HG03108 (cell line): ENCODE results near the gene ZCWPW2.

ENCODE experiments used
- ATAC-seq: cut with Tn5 transposase; IDR thresholded peaks from one replicate; pipeline ENCODE4 v1.9.1; 2021; ENCODE audit warnings: moderate library complexity; ENCODE audit not compliant: unreplicated experiment

ZCWPW2 gene

GRCh38 chr3:28349469-28350000 is 1.0 kb downstream of the ZCWPW2 start:
- no peak for ATAC-seq

- no peak for ATAC-seq
Observed at GRCh38 chr3:28376424-28376823, 27.9 kb downstream of the ZCWPW2 start.

GRCh38 chr3:28386049-28386448 is 37.5 kb downstream of the ZCWPW2 start:
- ATAC-seq: no peak

- no peak for ATAC-seq
Observed at GRCh38 chr3:28388978-28389377, 40.5 kb downstream of the ZCWPW2 start.

- no peak for ATAC-seq
Observed at GRCh38 chr3:28399206-28399605, 50.7 kb downstream of the ZCWPW2 start.

GRCh38 chr3:28406241-28406640 is 57.7 kb downstream of the ZCWPW2 start:
- no peak for ATAC-seq

GRCh38 chr3:28449398-28449797 is 100.9 kb downstream of the ZCWPW2 start:
- no peak for ATAC-seq

- no peak for ATAC-seq
Observed at GRCh38 chr3:28462866-28463265, 114.3 kb downstream of the ZCWPW2 start.

GRCh38 chr3:28467414-28467813 is 118.9 kb downstream of the ZCWPW2 start:
- ATAC-seq: no peak

- no peak for ATAC-seq
Observed at GRCh38 chr3:28476194-28476593, 127.7 kb downstream of the ZCWPW2 start.

GRCh38 chr3:28476764-28477163 is 128.2 kb downstream of the ZCWPW2 start:
- ATAC-seq: no peak

- no peak for ATAC-seq
Observed at GRCh38 chr3:28485164-28485563, 136.6 kb downstream of the ZCWPW2 start.

- ATAC-seq: no peak
Observed at GRCh38 chr3:28495301-28495700, 146.8 kb downstream of the ZCWPW2 start.

GRCh38 chr3:28502397-28502937 is 153.9 kb downstream of the ZCWPW2 start:
- no peak for ATAC-seq

- no peak for ATAC-seq
Observed at GRCh38 chr3:28504976-28505375, 156.5 kb downstream of the ZCWPW2 start.

- ATAC-seq: no peak
Observed at GRCh38 chr3:28521663-28522062, 173.1 kb downstream of the ZCWPW2 start.

GRCh38 chr3:28542351-28542750 is 193.8 kb downstream of the ZCWPW2 start:
- ATAC-seq: no peak

GRCh38 chr3:28544236-28544635 is 195.7 kb downstream of the ZCWPW2 start:
- ATAC-seq: no peak

- no peak for ATAC-seq
Observed at GRCh38 chr3:28544831-28545230, 196.3 kb downstream of the ZCWPW2 start.

- ATAC-seq: no peak
Observed at GRCh38 chr3:28547677-28548076, 199.2 kb downstream of the ZCWPW2 start.

GRCh38 chr3:28553175-28553574 is 204.7 kb downstream of the ZCWPW2 start:
- ATAC-seq: no peak

- no peak for ATAC-seq
Observed at GRCh38 chr3:28556195-28556594, 207.7 kb downstream of the ZCWPW2 start.

- ATAC-seq: no peak
Observed at GRCh38 chr3:28564211-28564610, 215.7 kb downstream of the ZCWPW2 start.
